ENCODE results near the gene PITPNM3. TPM values are rescaled to one million over a fixed set of nuclear protein-coding genes. Genes with fewer than 3 reads are reported as not detected.

The PITPNM3 gene
- total and polyA plus RNA-seq, 4 donors = 0.38 to 3.6 (median 1.2) TPM

GRCh38 chr17:6542577-6542976 lies 13.8 kb downstream of the PITPNM3 start:
- Histone ChIP-seq H3K27ac (ENCODE audit: low read depth in 1 of 2, low read length in 2 of 2) (no peak overlapping the region), H3K36me3 (ENCODE audit: control insufficient read depth in 1 of 2, insufficient read depth in 2 of 2, low read length in 1 of 2) (no peaks in the 10 kb centered on the region), H3K9me3 (ENCODE audit: control insufficient read depth, low read length) (peaks cover 3% of the 10 kb centered on the region), H3K27me3 (ENCODE audit: control insufficient read depth in 1 of 2, insufficient read depth in 2 of 2, low read length in 1 of 2) (no peaks in the 10 kb centered on the region), H3K4me3 (ENCODE audit: low read length in 2 of 2) (no peak overlapping the region), H3K4me1 (ENCODE audit: control insufficient read depth in 1 of 2, insufficient read depth in 2 of 2, low read length in 2 of 2) (no peaks in the 10 kb centered on the region)
- DNase-seq (peak in 1 of 2 donors; percentile 25), ATAC-seq (ENCODE audit: low FRiP score) (no peak)
- intact Hi-C loops (cut with DNase I) = no loop called here
- WGBS, 2 donors = 93 to 94% methylated on average over 4 of the region's 4 CpGs

- peaks cover 3% of the 10 kb centered on the region for H3K9me3 ChIP-seq (ENCODE audit: control insufficient read depth, low read length)
- no peak overlapping the region for H3K4me3 ChIP-seq (ENCODE audit: low read length in 2 of 2)
- WGBS, 2 donors = 82 to 84% methylated on average over 4 of the region's 4 CpGs
- ATAC-seq (ENCODE audit: low FRiP score) (no peak), DNase-seq (peak in 1 of 2 donors; percentile 15)
- H3K27me3 ChIP-seq (ENCODE audit: control insufficient read depth in 1 of 2, insufficient read depth in 2 of 2, low read length in 1 of 2) = no peaks in the 10 kb centered on the region
- H3K27ac ChIP-seq (ENCODE audit: low read depth in 1 of 2, low read length in 2 of 2) = no peak overlapping the region
- intact Hi-C loops (cut with DNase I) = no loop called here
- H3K4me1 ChIP-seq (ENCODE audit: control insufficient read depth in 1 of 2, insufficient read depth in 2 of 2, low read length in 2 of 2) = no peaks in the 10 kb centered on the region
- H3K36me3 ChIP-seq (ENCODE audit: control insufficient read depth in 1 of 2, insufficient read depth in 2 of 2, low read length in 1 of 2) = no peaks in the 10 kb centered on the region
These were observed 14.5 kb downstream of the PITPNM3 start for GRCh38 chr17:6541886-6542285.

- Histone ChIP-seq H3K4me3 (ENCODE audit: low read length in 2 of 2) (no peak overlapping the region), H3K9me3 (ENCODE audit: control insufficient read depth, low read length) (peaks cover 3% of the 10 kb centered on the region), H3K4me1 (ENCODE audit: control insufficient read depth in 1 of 2, insufficient read depth in 2 of 2, low read length in 2 of 2) (no peaks in the 10 kb centered on the region), H3K36me3 (ENCODE audit: control insufficient read depth in 1 of 2, insufficient read depth in 2 of 2, low read length in 1 of 2) (no peaks in the 10 kb centered on the region), H3K27me3 (ENCODE audit: control insufficient read depth in 1 of 2, insufficient read depth in 2 of 2, low read length in 1 of 2) (no peaks in the 10 kb centered on the region), H3K27ac (ENCODE audit: low read depth in 1 of 2, low read length in 2 of 2) (no peak overlapping the region)
- no peak for ATAC-seq (ENCODE audit: low FRiP score)
- intact Hi-C loops (cut with DNase I) = no loop called here
- peak in 1 of 2 donors; percentile 23 for DNase-seq
- 54 to 56% methylated on average over 3 of the region's 3 CpGs for WGBS, 2 donors
These were observed 16.5 kb downstream of the PITPNM3 start for GRCh38 chr17:6539871-6540270.

GRCh38 chr17:6536566-6537065 lies 19.7 kb downstream of the PITPNM3 start:
- Histone ChIP-seq H3K36me3 (ENCODE audit: control insufficient read depth in 1 of 2, insufficient read depth in 2 of 2, low read length in 1 of 2) (no peaks in the 10 kb centered on the region), H3K4me1 (ENCODE audit: control insufficient read depth in 1 of 2, insufficient read depth in 2 of 2, low read length in 2 of 2) (no peaks in the 10 kb centered on the region), H3K4me3 (ENCODE audit: low read length in 2 of 2) (no peak overlapping the region), H3K27me3 (ENCODE audit: control insufficient read depth in 1 of 2, insufficient read depth in 2 of 2, low read length in 1 of 2) (no peaks in the 10 kb centered on the region), H3K9me3 (ENCODE audit: control insufficient read depth, low read length) (peaks cover 3% of the 10 kb centered on the region), H3K27ac (ENCODE audit: low read depth in 1 of 2, low read length in 2 of 2) (no peak overlapping the region)
- DNase-seq = peak in 1 of 2 donors; percentile 33
- intact Hi-C loops (cut with DNase I) = no loop called here
- no peak for ATAC-seq (ENCODE audit: low FRiP score)
- WGBS, 2 donors = 87% methylated on average over 10 of the region's 10 CpGs

GRCh38 chr17:6536053-6536452 lies 20.3 kb downstream of the PITPNM3 start:
- Histone ChIP-seq H3K9me3 (ENCODE audit: control insufficient read depth, low read length) (peaks cover 3% of the 10 kb centered on the region), H3K27ac (ENCODE audit: low read depth in 1 of 2, low read length in 2 of 2) (no peak overlapping the region), H3K4me3 (ENCODE audit: low read length in 2 of 2) (no peak overlapping the region), H3K36me3 (ENCODE audit: control insufficient read depth in 1 of 2, insufficient read depth in 2 of 2, low read length in 1 of 2) (no peaks in the 10 kb centered on the region), H3K27me3 (ENCODE audit: control insufficient read depth in 1 of 2, insufficient read depth in 2 of 2, low read length in 1 of 2) (no peaks in the 10 kb centered on the region), H3K4me1 (ENCODE audit: control insufficient read depth in 1 of 2, insufficient read depth in 2 of 2, low read length in 2 of 2) (no peaks in the 10 kb centered on the region)
- WGBS, 2 donors = 84 to 90% methylated on average over 10 of the region's 10 CpGs
- DNase-seq (peak in 1 of 2 donors; percentile 41), ATAC-seq (ENCODE audit: low FRiP score) (no peak)
- intact Hi-C loops (cut with DNase I) = no loop called here

GRCh38 chr17:6534846-6535514 lies 21.4 kb downstream of the PITPNM3 start:
- 78 to 81% methylated on average over 3 of the region's 3 CpGs for WGBS, 2 donors
- peaks cover 2% of the 10 kb centered on the region for H3K9me3 ChIP-seq (ENCODE audit: control insufficient read depth, low read length)

GRCh38 chr17:6532441-6532885 lies 23.9 kb downstream of the PITPNM3 start:
- H3K27ac ChIP-seq (ENCODE audit: low read depth in 1 of 2, low read length in 2 of 2) = no peak overlapping the region
- WGBS, 2 donors = 57 to 77% methylated on average over 5 of the region's 5 CpGs

More at GRCh38 chr17:6534846-6535514, 21.4 kb downstream of the PITPNM3 start:
- Histone ChIP-seq H3K36me3 (ENCODE audit: control insufficient read depth in 1 of 2, insufficient read depth in 2 of 2, low read length in 1 of 2) (no peaks in the 10 kb centered on the region), H3K4me3 (ENCODE audit: low read length in 2 of 2) (no peak overlapping the region), H3K4me1 (ENCODE audit: control insufficient read depth in 1 of 2, insufficient read depth in 2 of 2, low read length in 2 of 2) (no peaks in the 10 kb centered on the region), H3K27me3 (ENCODE audit: control insufficient read depth in 1 of 2, insufficient read depth in 2 of 2, low read length in 1 of 2) (no peaks in the 10 kb centered on the region), H3K27ac (ENCODE audit: low read depth in 1 of 2, low read length in 2 of 2) (no peak overlapping the region)
- DNase-seq (peak in 1 of 2 donors; percentile 54), ATAC-seq (ENCODE audit: low FRiP score) (no peak)
- intact Hi-C loops (cut with DNase I) = no loop called here

GRCh38 chr17:6531575-6531974 lies 24.8 kb downstream of the PITPNM3 start:
- Histone ChIP-seq H3K27me3 (ENCODE audit: control insufficient read depth in 1 of 2, insufficient read depth in 2 of 2, low read length in 1 of 2) (no peaks in the 10 kb centered on the region), H3K36me3 (ENCODE audit: control insufficient read depth in 1 of 2, insufficient read depth in 2 of 2, low read length in 1 of 2) (no peaks in the 10 kb centered on the region), H3K27ac (ENCODE audit: low read depth in 1 of 2, low read length in 2 of 2) (no peak overlapping the region), H3K9me3 (ENCODE audit: control insufficient read depth, low read length) (no peaks in the 10 kb centered on the region), H3K4me3 (ENCODE audit: low read length in 2 of 2) (no peak overlapping the region), H3K4me1 (ENCODE audit: control insufficient read depth in 1 of 2, insufficient read depth in 2 of 2, low read length in 2 of 2) (no peaks in the 10 kb centered on the region)
- intact Hi-C loops (cut with DNase I) = no loop called here
- WGBS, 2 donors = 84 to 86% methylated on average over 7 of the region's 7 CpGs
- ATAC-seq (ENCODE audit: low FRiP score) (no peak), DNase-seq (peak in 1 of 2 donors; percentile 46)

More at GRCh38 chr17:6532441-6532885, 23.9 kb downstream of the PITPNM3 start:
- no peaks in the 10 kb centered on the region for H3K36me3 ChIP-seq (ENCODE audit: control insufficient read depth in 1 of 2, insufficient read depth in 2 of 2, low read length in 1 of 2)
- H3K9me3 ChIP-seq (ENCODE audit: control insufficient read depth, low read length) = no peaks in the 10 kb centered on the region
- no peaks in the 10 kb centered on the region for H3K27me3 ChIP-seq (ENCODE audit: control insufficient read depth in 1 of 2, insufficient read depth in 2 of 2, low read length in 1 of 2)
- no peaks in the 10 kb centered on the region for H3K4me1 ChIP-seq (ENCODE audit: control insufficient read depth in 1 of 2, insufficient read depth in 2 of 2, low read length in 2 of 2)
- intact Hi-C loops (cut with DNase I) = no loop called here
- DNase-seq (peak in 1 of 2 donors; percentile 38), ATAC-seq (ENCODE audit: low FRiP score) (no peak)
- H3K4me3 ChIP-seq (ENCODE audit: low read length in 2 of 2) = no peak overlapping the region

- H3K27ac ChIP-seq (ENCODE audit: low read depth in 1 of 2, low read length in 2 of 2) = no peak overlapping the region
These were observed 25.9 kb downstream of the PITPNM3 start for GRCh38 chr17:6530324-6530920.

More at GRCh38 chr17:6530324-6530920, 25.9 kb downstream of the PITPNM3 start:
- DNase-seq (peak in 1 of 2 donors; percentile 9), ATAC-seq (ENCODE audit: low FRiP score) (no peak)
- H3K36me3 ChIP-seq (ENCODE audit: control insufficient read depth in 1 of 2, insufficient read depth in 2 of 2, low read length in 1 of 2) = no peaks in the 10 kb centered on the region
- WGBS, 2 donors = 75 to 77% methylated on average over 5 of the region's 5 CpGs
- intact Hi-C loops (cut with DNase I) = no loop called here
- H3K9me3 ChIP-seq (ENCODE audit: control insufficient read depth, low read length) = no peaks in the 10 kb centered on the region
- H3K4me1 ChIP-seq (ENCODE audit: control insufficient read depth in 1 of 2, insufficient read depth in 2 of 2, low read length in 2 of 2) = no peaks in the 10 kb centered on the region
- H3K4me3 ChIP-seq (ENCODE audit: low read length in 2 of 2) = no peak overlapping the region
- no peaks in the 10 kb centered on the region for H3K27me3 ChIP-seq (ENCODE audit: control insufficient read depth in 1 of 2, insufficient read depth in 2 of 2, low read length in 1 of 2)
